GM19468 (cell line): ENCODE data around the gene BIN1.
"Not testable (repeated sequence)": the region's sequence is repeated elsewhere in the genome, so short reads cannot be mapped to it uniquely, and the experiment has no call there.

Experiments
- ATAC-seq: cut with Tn5 transposase; IDR thresholded peaks from one replicate; pipeline ENCODE4 v1.9.1; 2021; ENCODE audit warnings: mild to moderate bottlenecking, moderate library complexity, moderate number of reproducible peaks; ENCODE audit not compliant: unreplicated experiment; ENCODE audit errors: extremely low read depth

BIN1 gene

DNA sequence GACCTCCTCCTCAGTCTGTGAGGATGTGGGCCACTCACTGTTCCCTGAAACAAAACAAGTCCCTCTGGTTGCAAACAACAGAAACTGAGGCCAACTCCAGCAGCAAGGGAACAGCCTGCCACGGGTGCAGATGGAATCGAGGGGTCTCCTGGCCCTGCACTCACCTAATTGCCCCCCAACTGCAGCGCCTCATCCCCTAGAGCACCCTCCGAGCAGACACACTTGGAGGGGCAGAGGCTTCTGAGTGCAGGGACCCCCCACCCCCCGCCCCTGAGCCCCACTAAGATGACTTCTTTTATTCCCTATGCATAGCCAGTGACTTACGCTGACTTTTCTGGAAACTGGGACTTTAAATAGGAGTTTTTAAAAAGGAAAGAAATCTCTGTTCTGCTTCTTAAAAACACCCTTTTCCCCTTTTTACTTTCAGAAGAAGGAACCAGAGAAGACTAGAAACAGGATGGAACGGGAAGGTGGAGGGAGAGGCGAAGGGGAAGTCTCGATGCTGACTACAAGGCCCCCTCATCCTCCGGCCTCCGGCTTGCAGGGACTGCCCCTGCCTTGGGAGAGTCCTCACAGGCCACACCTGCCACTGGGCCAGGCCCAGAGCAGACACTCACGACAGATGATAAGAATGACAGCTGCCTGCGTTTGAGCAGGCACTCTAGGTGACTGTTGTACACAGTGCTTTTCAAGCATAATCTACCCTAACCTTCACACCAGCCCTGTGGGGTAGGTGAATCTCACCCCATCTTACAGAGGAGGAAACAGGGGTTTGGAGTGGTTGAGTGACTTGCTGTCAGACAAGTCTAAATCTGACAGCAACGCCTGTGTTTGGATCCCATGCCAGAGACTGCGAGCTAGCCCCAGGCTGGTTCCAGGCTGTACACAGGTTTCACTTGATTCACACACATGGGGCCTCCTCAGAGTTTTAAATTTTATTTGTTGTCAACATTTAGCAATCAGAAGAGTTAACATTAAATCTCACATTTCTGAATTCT lies 28.2 kb upstream of the BIN1 start:
- no peak for ATAC-seq

DNA sequence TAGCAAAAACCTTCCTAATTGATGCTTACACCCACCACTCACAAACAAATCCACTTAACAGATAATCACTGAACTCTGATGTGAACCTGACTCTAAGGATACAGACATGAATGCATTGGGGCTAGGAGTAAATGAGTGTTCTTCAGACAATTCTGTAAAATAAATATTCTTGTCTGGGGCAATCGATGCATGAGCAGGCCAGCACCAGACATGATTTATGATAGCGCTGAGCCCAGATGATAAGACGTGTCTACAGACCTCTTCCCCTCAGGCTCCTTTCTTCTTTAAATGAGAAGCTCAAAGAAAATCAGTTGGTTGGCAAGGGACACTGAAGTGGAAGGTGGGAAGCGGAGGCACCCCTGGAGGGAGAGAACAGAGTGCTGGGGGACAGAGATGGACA lies 27.3 kb upstream of the BIN1 start:
- no peak for ATAC-seq

GRCh38 chr2:127133793-127134192 lies 26.8 kb upstream of the BIN1 start:
- ATAC-seq: no peak

GRCh38 chr2:127130421-127130820 lies 23.5 kb upstream of the BIN1 start:
- no peak for ATAC-seq

DNA sequence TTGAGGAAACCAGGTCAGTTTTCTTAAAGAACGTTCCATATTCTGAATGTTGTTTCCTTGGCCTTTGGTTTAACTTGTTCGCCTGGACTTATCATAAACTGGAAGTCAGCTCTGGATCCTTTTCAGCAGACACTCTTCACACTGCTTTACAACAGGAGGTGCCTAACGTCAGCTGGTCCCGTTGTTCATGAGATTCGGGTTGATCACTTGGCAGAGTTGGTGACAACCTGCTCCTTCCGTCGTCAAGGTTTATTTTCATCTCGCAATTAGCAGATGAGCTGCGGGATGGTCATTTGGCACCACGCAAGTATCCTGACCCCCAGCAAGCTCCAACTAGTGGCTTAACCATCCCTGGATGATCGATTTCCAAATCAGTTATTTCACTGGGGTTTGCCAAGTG lies 23.0 kb upstream of the BIN1 start:
- ATAC-seq: no peak

DNA sequence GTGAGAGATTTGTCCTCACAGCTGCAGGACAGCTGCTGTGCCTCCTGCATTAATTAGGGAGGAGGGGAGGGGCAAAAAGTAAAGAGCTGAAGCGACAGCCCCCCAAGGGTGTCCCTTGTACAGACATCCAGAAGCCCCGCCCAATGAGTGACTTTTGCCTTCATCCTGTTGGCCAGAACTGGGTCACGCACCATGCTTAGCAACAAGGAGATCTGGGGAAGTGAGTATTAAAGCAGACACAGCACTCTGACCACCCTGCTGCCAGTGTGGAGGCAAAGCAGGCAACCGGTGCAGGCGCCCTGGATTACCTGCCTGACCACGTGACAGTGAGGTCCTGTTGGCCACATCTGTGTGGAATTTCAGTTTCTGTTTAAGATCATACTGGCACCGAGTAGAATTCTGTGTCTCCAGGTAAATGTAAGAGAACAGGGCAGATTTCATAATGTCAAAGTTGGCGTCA lies 21.5 kb upstream of the BIN1 start:
- peak; percentile 88 for ATAC-seq

- no peak for ATAC-seq
Observed at GRCh38 chr2:127125821-127126220, 18.9 kb upstream of the BIN1 start.

DNA sequence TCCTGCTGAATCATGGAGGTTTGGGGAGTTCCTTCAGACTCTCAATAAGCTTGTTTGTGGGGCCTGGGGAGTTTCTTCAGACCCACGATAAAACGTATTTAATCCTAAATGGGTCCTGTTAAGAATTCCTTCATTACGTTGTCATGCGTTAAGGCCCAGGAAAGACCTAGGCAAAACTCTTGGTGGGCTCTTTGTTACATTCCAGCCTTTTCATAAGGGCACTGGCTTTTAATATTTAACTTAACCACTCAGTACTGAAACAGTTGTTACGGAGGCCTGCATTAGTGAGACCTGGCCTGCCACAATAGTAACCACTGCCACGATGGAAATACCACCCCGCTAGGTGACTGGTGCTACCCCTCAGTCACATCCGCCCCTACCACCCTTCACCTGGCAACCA lies 17.5 kb upstream of the BIN1 start:
- ATAC-seq: no peak

DNA sequence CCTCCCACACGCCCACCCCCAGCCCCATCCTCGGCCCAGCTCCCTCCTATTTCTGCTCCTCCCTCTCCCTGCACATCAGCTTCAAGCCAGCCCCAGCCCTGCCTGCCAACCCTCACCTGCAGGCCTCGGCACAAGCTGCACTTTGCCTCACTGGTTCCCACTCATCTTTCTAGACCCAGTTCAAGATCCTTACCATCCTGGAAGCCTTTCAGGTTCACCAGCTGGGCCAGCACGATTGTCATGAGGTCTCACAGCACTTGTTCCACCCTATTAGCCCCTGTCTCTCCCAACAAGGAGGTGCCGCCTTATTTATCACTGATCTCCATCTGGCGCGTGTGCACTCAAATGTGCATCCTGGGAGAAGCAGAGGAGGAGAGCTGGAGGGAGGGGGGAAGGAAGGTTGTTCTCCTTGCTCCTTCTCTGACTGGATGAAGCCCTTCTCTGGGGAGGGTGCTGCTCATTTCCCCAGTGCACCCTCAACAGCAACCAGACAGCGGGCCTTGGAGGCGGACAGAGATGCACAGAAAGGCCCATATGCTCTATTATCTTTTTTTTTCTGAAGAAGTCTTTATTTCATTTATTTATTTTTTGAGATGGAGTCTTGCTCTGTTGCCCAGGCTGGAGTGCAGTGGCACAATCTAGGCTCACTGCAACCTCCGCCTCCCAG lies 15.5 kb upstream of the BIN1 start:
- ATAC-seq: no peak

- ATAC-seq: no peak
Observed at GRCh38 chr2:127121776-127122176, 14.8 kb upstream of the BIN1 start.

GRCh38 chr2:127121353-127121752 lies 14.4 kb upstream of the BIN1 start:
- no peak for ATAC-seq

DNA sequence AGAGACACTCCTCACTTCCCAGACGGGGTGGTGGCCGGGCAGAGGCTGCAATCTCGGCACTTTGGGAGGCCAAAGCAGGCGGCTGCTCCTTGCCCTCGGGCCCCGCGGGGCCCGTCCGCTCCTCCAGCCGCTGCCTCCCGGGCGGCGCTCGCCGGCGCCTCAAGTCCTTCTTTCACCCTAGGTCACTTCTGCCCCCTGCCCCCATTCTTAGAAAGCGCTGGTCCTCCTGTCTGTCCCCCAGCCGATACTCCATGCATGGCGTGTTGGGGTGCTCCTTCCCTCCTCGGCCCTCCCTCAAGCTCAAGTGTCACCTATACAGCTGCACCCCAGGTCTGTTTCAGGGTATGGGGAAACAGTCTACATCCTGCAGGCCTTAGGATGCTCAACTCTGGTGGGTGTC lies 13.5 kb upstream of the BIN1 start:
- ATAC-seq: not testable (repeated sequence)

- no peak for ATAC-seq
Observed at GRCh38 chr2:127118467-127118866, 11.5 kb upstream of the BIN1 start.

DNA sequence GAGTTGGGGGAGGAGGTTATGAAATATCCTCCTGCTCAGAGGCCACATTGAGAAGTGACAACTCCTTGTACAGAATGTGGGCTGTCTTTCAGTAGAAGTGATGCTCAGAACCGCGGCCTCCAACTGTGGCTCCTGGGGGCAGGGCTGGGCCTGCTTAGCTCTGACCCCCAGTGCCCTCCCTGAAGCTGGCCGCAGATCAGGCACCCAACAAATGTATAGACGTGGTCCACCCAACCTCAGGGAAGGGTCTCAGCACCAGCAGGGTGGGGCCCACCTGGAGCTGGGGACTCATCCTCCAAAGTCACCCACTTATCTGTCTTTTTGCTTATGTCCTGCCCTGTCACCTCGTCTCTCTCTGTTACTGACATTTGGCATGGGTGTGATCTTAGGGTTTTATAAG lies 11.1 kb upstream of the BIN1 start:
- ATAC-seq: no peak

- ATAC-seq: no peak
Observed at GRCh38 chr2:127117603-127118002, 10.6 kb upstream of the BIN1 start.

DNA sequence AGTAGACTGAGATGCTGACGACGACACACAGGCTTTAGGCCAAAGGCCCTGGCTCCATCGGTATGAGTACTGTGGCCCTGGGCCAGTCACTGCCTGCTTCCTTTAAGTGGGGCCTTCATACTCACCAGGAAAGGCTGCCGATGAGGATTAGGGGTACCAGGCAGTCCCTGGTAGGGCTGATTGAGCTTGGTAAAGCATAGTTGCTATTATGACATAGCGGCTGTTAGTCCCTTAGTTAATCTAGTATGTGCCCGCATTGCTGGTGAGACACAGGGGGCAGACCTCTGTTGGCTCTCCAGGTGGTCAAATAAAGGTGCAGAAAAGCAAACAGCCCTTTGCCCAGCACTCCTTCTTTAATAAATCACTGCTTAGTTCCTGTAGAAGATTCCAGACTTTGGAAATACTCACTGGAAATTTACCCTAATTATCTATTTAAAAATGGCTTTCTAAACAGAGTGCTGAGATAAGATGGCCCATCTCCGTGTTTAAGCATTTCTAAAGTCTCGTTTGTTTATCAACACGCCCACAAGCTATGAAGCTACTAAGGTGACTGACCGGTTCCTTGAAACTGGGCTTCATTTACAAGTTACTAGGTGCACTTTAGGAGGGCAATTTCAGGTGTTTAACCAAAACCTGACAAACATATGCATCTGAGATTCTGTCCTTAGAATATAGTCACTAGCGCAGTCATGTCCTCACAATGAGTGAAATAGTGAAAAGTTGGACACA lies 8.7 kb upstream of the BIN1 start:
- no peak for ATAC-seq

GRCh38 chr2:127110985-127111384 lies 4.0 kb upstream of the BIN1 start:
- no peak for ATAC-seq

- ATAC-seq: no peak
Observed at GRCh38 chr2:127108090-127108523, 1.2 kb upstream of the BIN1 start.

GRCh38 chr2:127107622-127107999 lies 657 bp upstream of the BIN1 start:
- ATAC-seq: no peak

DNA sequence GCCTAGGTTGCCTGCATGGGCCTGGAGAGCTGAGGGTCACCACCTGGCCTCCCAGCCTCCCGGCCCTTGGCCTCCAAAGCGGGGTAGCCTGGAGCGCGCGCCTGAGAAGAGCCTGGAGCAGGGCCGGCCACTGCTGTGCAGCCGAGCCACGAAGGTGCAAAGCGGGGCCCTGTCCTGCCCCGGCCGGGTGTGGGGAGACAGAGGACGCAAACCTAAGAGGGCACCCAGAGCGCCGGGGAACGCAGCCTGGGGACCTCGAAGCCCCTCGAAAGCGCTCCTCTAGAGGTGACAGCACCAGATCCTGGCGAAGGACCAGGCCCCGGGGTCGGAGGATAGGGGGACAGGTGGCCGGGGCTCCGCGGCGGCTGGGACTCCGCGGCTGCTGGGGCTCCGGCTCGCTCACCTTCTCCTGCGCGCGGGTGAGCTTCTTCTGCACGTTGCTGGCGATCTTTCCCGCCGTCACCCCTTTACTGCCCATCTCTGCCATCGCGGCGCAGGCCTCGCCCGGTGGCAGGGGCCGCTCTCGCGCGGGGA lies 430 bp downstream of the BIN1 start:
- ATAC-seq: no peak
